Measurements from ENCODE around the gene FNIP1.

DNA sequence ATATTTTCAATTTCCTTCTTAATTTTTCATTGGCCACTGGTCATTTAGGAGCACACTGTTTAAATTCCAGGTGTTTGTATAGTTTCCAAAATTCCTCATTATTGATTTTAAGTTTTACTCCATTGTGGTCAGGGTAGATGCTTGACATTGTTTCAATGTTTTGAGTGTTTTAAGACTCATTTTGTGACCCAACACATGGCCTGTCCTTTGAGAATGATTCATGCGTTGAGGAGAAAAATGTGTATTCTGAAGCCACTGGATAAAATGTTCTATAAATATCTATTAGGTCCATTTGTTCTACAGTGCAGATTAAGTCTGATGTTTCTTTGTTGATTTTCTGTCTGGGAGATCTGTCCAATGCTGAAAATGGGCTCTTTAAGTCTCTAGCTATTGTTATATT is 24.4 kb upstream of the FNIP1 start:
- TF ChIP-seq, protein P1, sequence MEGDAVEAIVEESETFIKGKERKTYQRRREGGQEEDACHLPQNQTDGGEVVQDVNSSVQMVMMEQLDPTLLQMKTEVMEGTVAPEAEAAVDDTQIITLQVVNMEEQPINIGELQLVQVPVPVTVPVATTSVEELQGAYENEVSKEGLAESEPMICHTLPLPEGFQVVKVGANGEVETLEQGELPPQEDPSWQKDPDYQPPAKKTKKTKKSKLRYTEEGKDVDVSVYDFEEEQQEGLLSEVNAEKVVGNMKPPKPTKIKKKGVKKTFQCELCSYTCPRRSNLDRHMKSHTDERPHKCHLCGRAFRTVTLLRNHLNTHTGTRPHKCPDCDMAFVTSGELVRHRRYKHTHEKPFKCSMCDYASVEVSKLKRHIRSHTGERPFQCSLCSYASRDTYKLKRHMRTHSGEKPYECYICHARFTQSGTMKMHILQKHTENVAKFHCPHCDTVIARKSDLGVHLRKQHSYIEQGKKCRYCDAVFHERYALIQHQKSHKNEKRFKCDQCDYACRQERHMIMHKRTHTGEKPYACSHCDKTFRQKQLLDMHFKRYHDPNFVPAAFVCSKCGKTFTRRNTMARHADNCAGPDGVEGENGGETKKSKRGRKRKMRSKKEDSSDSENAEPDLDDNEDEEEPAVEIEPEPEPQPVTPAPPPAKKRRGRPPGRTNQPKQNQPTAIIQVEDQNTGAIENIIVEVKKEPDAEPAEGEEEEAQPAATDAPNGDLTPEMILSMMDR (IDR thresholded peaks at IDR 0.05; ENCODE audit: poor library complexity, severe bottlenecking), result no peak
- TF ChIP-seq RAD21 (conservative IDR thresholded peaks at IDR 0.05), result no peak

Measured in neural cell (in vitro differentiated cells).